GM18519 (cell line): ENCODE measurements around the gene CFC1B.
"Not testable (repeated sequence)": the region's sequence is repeated elsewhere in the genome, so short reads cannot be mapped to it uniquely, and the experiment has no call there.

Experiments
- ATAC-seq: cut with Tn5 transposase; IDR thresholded peaks from one replicate; pipeline ENCODE4 v1.9.1; 2021; ENCODE audit warnings: mild to moderate bottlenecking, moderate library complexity; ENCODE audit not compliant: unreplicated experiment, low FRiP score

Gene CFC1B

GRCh38 chr2:130554178-130554577, 33.2 kb downstream of the CFC1B start:
- not testable (repeated sequence) for ATAC-seq

GRCh38 chr2:130556441-130556840, 35.4 kb downstream of the CFC1B start:
- ATAC-seq = not testable (repeated sequence)

- ATAC-seq = not testable (repeated sequence)
Observed at GRCh38 chr2:130566165-130566564, 45.1 kb downstream of the CFC1B start.

- ATAC-seq = not testable (repeated sequence)
Observed at GRCh38 chr2:130571929-130572328, 50.9 kb downstream of the CFC1B start.

- ATAC-seq = not testable (repeated sequence)
Observed at GRCh38 chr2:130574230-130574629, 53.2 kb downstream of the CFC1B start.

- not testable (repeated sequence) for ATAC-seq
Observed at GRCh38 chr2:130576209-130576784, 55.3 kb downstream of the CFC1B start.

- not testable (repeated sequence) for ATAC-seq
Observed at GRCh38 chr2:130577559-130577958, 56.5 kb downstream of the CFC1B start.
